H1 (cell line): ENCODE measurements around the gene RPS5. TPM values are rescaled to one million over a fixed set of nuclear protein-coding genes. Genes with fewer than 3 reads are reported as not detected.

ENCODE experiments used
- CHD7 ChIP-seq: fragments of 300-600 bp; sonication (generic); IDR thresholded peaks from 2 replicates; pipeline ENCODE4 v1.7.1; 2012; ENCODE audit warnings: low read length, moderate library complexity, mild to moderate bottlenecking, inconsistent platforms; ENCODE audit not compliant: insufficient replicate concordance
- RAD21 ChIP-seq, 2 experiments: IDR thresholded peaks in 1 of 2; conservative IDR thresholded peaks in 1 of 2; 2 replicates each; pipeline ENCODE4 v1.6.1; 2011; ENCODE audit warnings: low read depth in 2 of 2, low read length in 2 of 2, improper control_type of control experiment in 1 of 2, inconsistent platforms in 1 of 2, mild to moderate bottlenecking in 1 of 2, moderate library complexity in 1 of 2
- SP2 ChIP-seq: IDR thresholded peaks from 2 replicates; pipeline ENCODE4 v1.6.1; 2012; ENCODE audit warnings: mild to moderate bottlenecking, low read length, inconsistent platforms
- TAF7 ChIP-seq: optimal IDR thresholded peaks from 2 replicates; pipeline ENCODE3; 2011; ENCODE audit warnings: low read depth, mild to moderate bottlenecking, inconsistent platforms, low read length, moderate library complexity, borderline replicate concordance
- TBP ChIP-seq: IDR thresholded peaks from 2 replicates; pipeline ENCODE4 v1.6.1; 2011; ENCODE audit warnings: low read depth, low read length, improper control_type of control experiment
- polyA plus RNA-seq, 7 experiments: library from polyadenylated mRNA; depleted of rRNA in 3 of 7; stranded (reverse) in 5 of 7; unstranded in 2 of 7; fragments of >200 nt in 5 of 7; fragments of 200-250 nt in 2 of 7; gene quantifications; 1 replicate in 5 of 7; 2 replicates in 1 of 7; 4 replicates in 1 of 7; pipeline versions ENCODE4 v1.2.1 to v1.2.3, GENCODE V29; 2011 to 2013; ENCODE audit warnings: missing spikeins in 2 of 7, mixed read lengths in 2 of 7
- total RNA-seq: library from RNA; stranded (reverse); fragmentation: NEBNext Ultra II Directional; extraction: Animal tissue kit (Norgen Biotek cat#: 25700); gene quantifications from 2 replicates; pipeline ENCODE4 v1.2.1, GENCODE V29; 2021

Gene RPS5
- total and polyA plus RNA-seq, 2 of the 8 experiments (the other 6 are each of a cell fraction or from before 2014, with no cell fraction given), result 1,557 to 5,731 TPM

- TF ChIP-seq CHD7, result no peak
- TF ChIP-seq RAD21 (IDR thresholded peaks at IDR 0.05 in 1 of 2, conservative IDR thresholded peaks at IDR 0.05 in 1 of 2; ENCODE audit: low read depth in 2 of 2, low read length in 2 of 2), result no peak
- TF ChIP-seq SP2, result no peak
- TF ChIP-seq TAF7, result no peak
- TF ChIP-seq TBP, result no peak
Measured at GRCh38 chr19:58429745-58430144, 42.7 kb downstream of the RPS5 start (continued).
